Measurements from ENCODE around the gene OGFOD3. TPM values are rescaled to one million over a fixed set of nuclear protein-coding genes. Genes with fewer than 3 reads are reported as not detected.

OGFOD3 gene
- total and polyA plus RNA-seq, 2 donors (not counting 3 experiments of a cell fraction or from before 2014, with no cell fraction given): 31.7 to 34.8 TPM

- POLR2A ChIA-PET: no interaction called here
- no peaks in the 10 kb centered on the region for H3K36me3 ChIP-seq (ENCODE audit: control insufficient read depth in 2 of 2, extremely low read depth in 1 of 2, insufficient read depth in 2 of 2, low read length in 2 of 2)
- H3K9ac ChIP-seq (replicated peaks; ENCODE audit: extremely low read depth, insufficient read depth, low read length): no peak overlapping the region
- H3K9me1 ChIP-seq (replicated peaks; ENCODE audit: control insufficient read depth, extremely low read depth, insufficient read depth, low read length): no peaks in the 10 kb centered on the region
- H3K79me2 ChIP-seq (ENCODE audit: control insufficient read depth, insufficient read depth, low read length): no peaks in the 10 kb centered on the region
- CTCF ChIA-PET: interaction anchor here (1.9 kb wide), 1 partner anchor 10 kb away, joined by 8 read pairs; no protein-coding TSS in a partner anchor
- DNase-seq (ENCODE audit: low read depth, low spot score) (no peak), FAIRE-seq (no peak)
- no peak overlapping the region for H3K4me2 ChIP-seq (ENCODE audit: insufficient read depth, low read length)
- no peaks in the 10 kb centered on the region for H3K9me3 ChIP-seq (replicated peaks; ENCODE audit: control insufficient read depth, insufficient read depth, low read length)
- no TSS peak for BruUV-seq (replicated peaks)
- H2AFZ ChIP-seq (ENCODE audit: low read depth, low read length): no peak overlapping the region
- H3K4me3 ChIP-seq (replicated peaks in 1 of 3; ENCODE audit: insufficient read depth in 1 of 3, low read depth in 1 of 3, low read length in 3 of 3): no peak overlapping the region
- TF ChIP-seq CTCF (IDR thresholded peaks at IDR 0.05; ENCODE audit: extremely low read depth in 1 of 2, insufficient read depth in 1 of 2, low read depth in 1 of 2, low read length in 2 of 2) (no peak), JUN (IDR thresholded peaks at IDR 0.05; ENCODE audit: borderline replicate concordance, insufficient read depth, insufficient read length, low read depth) (no peak), MAX (IDR thresholded peaks at IDR 0.05; ENCODE audit: insufficient read depth, insufficient read length) (no peak), POLR2AphosphoS5 (IDR thresholded peaks at IDR 0.05; ENCODE audit: insufficient read depth, low read depth, low read length) (no peak), FOS (IDR thresholded peaks at IDR 0.05; ENCODE audit: borderline replicate concordance, insufficient read depth, low read length) (no peak), EZH2 (IDR thresholded peaks at IDR 0.05; ENCODE audit: borderline replicate concordance, low read depth, low read length, severe bottlenecking) (no peak), MYC (IDR thresholded peaks at IDR 0.05; ENCODE audit: low read depth, low read length) (no peak), GATA2 (IDR thresholded peaks at IDR 0.05; ENCODE audit: insufficient read depth, insufficient read length, low read depth, low read length) (no peak)
- no peaks in the 10 kb centered on the region for H4K20me1 ChIP-seq (replicated peaks; ENCODE audit: control insufficient read depth, extremely low read depth, insufficient read depth, low read length)
- intact Hi-C loops (cut with micrococcal nuclease): no loop called here
- no peak overlapping the region for H3K27ac ChIP-seq (ENCODE audit: insufficient read depth, low read depth, low read length)
- dilution Hi-C loops (cut with MboI; ENCODE audit: extremely low pct_ligation_motif_present, low sequenced_read_pairs): no loop called here
- H3K4me1 ChIP-seq (ENCODE audit: control insufficient read depth, extremely low read depth, insufficient read depth, low read length): no peaks in the 10 kb centered on the region
- H3K27me3 ChIP-seq (ENCODE audit: control insufficient read depth in 2 of 2, insufficient read depth in 2 of 2, low read length in 2 of 2): no peaks in the 10 kb centered on the region
These were observed 16.7 kb upstream of the OGFOD3 start for GRCh38 chr17:82435103-82435502.

All from endothelial cell of umbilical vein (primary cell).